Colonic mucosa (tissue), 4 donors: ENCODE measurements around the gene IFT25. TPM values are rescaled to one million over a fixed set of nuclear protein-coding genes. Genes with fewer than 3 reads are reported as not detected.

Experiments used
- DNase-seq: peaks from one replicate; pipeline ENCODE4 v3.0.0-alpha.2; 2020
- H3K27ac ChIP-seq: fragments of 200-600 bp; one replicate; pipeline ENCODE4 v1.8.0; 2021
- H3K27me3 ChIP-seq: fragments of 200-600 bp; one replicate; pipeline ENCODE4 v1.8.0; 2021
- H3K36me3 ChIP-seq: fragments of 200-600 bp; one replicate; pipeline ENCODE4 v1.8.0; 2021
- H3K4me1 ChIP-seq: fragments of 200-600 bp; one replicate; pipeline ENCODE4 v1.8.0; 2021; ENCODE audit warnings: mild to moderate bottlenecking
- H3K4me3 ChIP-seq: fragments of 200-600 bp; one replicate; pipeline ENCODE4 v1.8.0; 2021
- H3K9ac ChIP-seq, 2 donors: one replicate each; pipeline ENCODE4 v1.7.0; 2013; ENCODE audit warnings: control low read depth in 2 of 2, low read depth in 2 of 2, low read length in 2 of 2
- H3K9me3 ChIP-seq: fragments of 200-600 bp; one replicate; pipeline ENCODE4 v1.8.0; 2021
- CTCF ChIP-seq: fragments of 200-600 bp; IDR thresholded peaks from one replicate; pipeline ENCODE4 v1.8.0; 2022; ENCODE audit warnings: antibody characterized with exemption, mild to moderate bottlenecking
- intact Hi-C: fragments of 100-400 bp; cut with DNase I; formaldehyde crosslinking; loops from one replicate; pipeline ENCODE4 v1.14.1; 2022
- total RNA-seq, 2 donors: library from RNA; stranded (reverse); fragmentation: NEBNext Ultra II Directional in 1 of 2; extraction: Animal tissue kit (Norgen Biotek cat#: 25700) in 1 of 2; gene quantifications; one replicate each; pipeline ENCODE4 v1.2.1, GENCODE V29; 2021
- donor health status: healthy.
- donor health status: DM: no; HTN: no; CAD: no.
- donor health status: DM: no; HTN: no; CAD: no.

IFT25 gene
- total RNA-seq, 2 donors from 2014 or later = 15.1 to 17.5 TPM

DNA sequence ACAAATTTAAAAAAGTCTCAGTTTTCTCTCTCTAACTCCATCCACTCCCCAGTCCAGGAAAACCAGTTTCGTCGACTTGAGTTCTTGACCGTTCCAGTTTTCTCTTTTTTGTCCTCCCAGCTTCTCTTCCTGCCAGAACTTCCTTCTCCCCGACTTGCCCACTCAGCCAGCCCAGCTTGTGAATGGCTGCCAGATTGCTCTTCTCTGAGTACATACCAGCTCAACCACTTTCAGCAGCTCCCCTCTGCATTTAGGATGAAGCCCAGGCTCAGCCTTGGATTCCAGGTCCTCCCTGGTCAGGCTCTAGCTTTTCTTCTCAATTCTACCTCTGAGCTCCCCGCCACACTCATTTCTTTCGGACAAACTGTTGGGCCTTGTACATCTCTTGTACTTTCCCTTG is 50.1 kb downstream of the IFT25 start:
- Histone ChIP-seq H3K36me3 (no peaks in the 10 kb centered on the region), H3K4me1 (peaks cover 6% of the 10 kb centered on the region), H3K9me3 (no peaks in the 10 kb centered on the region), H3K9ac (no peak overlapping the region), H3K4me3 (no peak overlapping the region), H3K27ac (no peak overlapping the region), H3K27me3 (no peaks in the 10 kb centered on the region)
- no peak for TF ChIP-seq CTCF
- intact Hi-C loops = no loop called here
- DNase-seq = no peak

DNA sequence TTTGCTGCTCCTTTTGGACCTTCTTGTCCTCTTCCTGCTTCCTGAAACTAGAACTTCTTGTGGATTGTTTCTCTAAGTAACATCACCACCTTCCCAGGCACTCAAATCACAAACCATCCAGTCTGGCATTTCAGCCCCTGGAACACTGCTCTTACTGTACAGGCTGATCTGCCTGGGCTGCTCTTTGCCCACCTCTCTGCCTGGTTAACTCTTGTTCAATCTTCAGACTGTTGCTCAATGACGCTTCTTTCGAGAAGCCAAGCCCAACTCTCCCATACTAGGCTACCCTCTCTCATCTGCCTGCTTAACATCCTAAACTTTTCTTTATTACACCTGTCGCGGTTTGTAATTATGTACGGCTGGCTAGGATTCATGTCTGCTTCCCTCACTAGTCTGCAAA is 50.9 kb downstream of the IFT25 start:
- Histone ChIP-seq H3K27ac (no peak overlapping the region), H3K4me1 (peaks cover 6% of the 10 kb centered on the region), H3K36me3 (no peaks in the 10 kb centered on the region), H3K9me3 (no peaks in the 10 kb centered on the region), H3K4me3 (no peak overlapping the region), H3K27me3 (no peaks in the 10 kb centered on the region), H3K9ac (no peak overlapping the region)
- intact Hi-C loops = no loop called here
- TF ChIP-seq CTCF = no peak
- no peak for DNase-seq

DNA sequence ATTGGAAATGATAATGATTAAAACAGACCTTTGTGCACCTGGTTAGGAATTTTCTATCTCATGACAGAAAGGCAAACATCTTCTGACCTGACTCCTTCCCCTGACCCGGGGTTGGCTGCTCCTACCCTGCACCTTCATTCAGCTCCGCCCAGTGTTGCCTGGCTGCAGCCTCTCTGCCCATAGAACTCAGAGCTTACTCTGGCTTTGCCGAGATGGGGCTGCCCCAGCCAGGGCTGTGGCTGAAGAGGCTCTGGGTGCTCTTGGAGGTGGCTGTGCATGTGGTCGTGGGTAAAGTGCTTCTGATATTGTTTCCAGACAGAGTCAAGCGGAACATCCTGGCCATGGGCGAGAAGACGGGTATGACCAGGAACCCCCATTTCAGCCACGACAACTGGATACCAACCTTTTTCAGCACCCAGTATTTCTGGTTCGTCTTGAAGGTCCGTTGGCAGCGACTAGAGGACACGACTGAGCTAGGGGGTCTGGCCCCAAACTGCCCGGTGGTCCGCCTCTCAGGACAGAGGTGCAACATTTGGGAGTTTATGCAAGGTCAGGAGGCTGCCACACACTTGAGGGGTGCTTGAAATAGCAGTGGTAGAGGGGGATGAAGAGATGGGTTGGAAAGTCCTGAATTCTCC is 51.4 kb downstream of the IFT25 start, which contains the start of gene DIO1:
TSS of gene DIO1 (plus strand) at position 189 of the 638 bp plus-strand sequence. CDS start at position 213, 24 bp downstream.
- no peak for DNase-seq
- Histone ChIP-seq H3K27me3 (no peaks in the 10 kb centered on the region), H3K9ac (no peak within 1 kb of the TSS), H3K36me3 (no peaks in the 10 kb centered on the region), H3K9me3 (no peaks in the 10 kb centered on the region), H3K4me1 (peaks cover 6% of the 10 kb centered on the region), H3K4me3 (no peak within 1 kb of the TSS), H3K27ac (no peak within 1 kb of the TSS)
- intact Hi-C loops = no loop called here
- no peak for TF ChIP-seq CTCF

- intact Hi-C loops = no loop called here
- H3K9me3 ChIP-seq = no peaks in the 10 kb centered on the region
- DNase-seq = no peak
- H3K36me3 ChIP-seq = no peaks in the 10 kb centered on the region
- TF ChIP-seq CTCF = no peak
- H3K9ac ChIP-seq = no peak overlapping the region
- no peak overlapping the region for H3K27ac ChIP-seq
- no peaks in the 10 kb centered on the region for H3K4me1 ChIP-seq
- H3K27me3 ChIP-seq = no peaks in the 10 kb centered on the region
- H3K4me3 ChIP-seq = no peak overlapping the region
These were observed 52.6 kb downstream of the IFT25 start for GRCh38 chr1:53892911-53893310.

DNA sequence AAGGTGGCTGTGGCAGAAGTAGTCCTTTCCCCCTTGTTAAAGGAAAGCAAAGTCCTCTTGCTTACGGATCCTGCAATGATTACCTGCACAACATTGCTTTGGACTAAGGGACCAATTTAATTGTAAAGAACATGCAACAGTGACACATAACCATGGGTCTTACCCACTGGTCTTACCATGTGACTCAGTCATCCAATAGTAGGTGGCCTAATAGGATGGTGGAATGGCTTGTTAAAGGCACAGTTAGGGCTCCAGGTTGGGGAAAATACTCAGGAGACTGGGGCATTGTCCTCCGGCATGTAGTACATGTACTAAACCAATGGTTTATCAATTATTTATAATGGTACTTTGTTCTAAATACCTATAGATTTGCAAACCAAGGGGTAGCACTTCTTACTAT is 53.8 kb downstream of the IFT25 start:
- H3K36me3 ChIP-seq = no peaks in the 10 kb centered on the region
- H3K4me1 ChIP-seq = no peaks in the 10 kb centered on the region
- no peak overlapping the region for H3K27ac ChIP-seq
- no peaks in the 10 kb centered on the region for H3K27me3 ChIP-seq
- H3K9ac ChIP-seq = no peak overlapping the region
- no peaks in the 10 kb centered on the region for H3K9me3 ChIP-seq
- intact Hi-C loops = no loop called here
- no peak for TF ChIP-seq CTCF
- DNase-seq = no peak
- H3K4me3 ChIP-seq = no peak overlapping the region
